ENCODE measurements around the gene CALML5. TPM values are rescaled to one million over a fixed set of nuclear protein-coding genes. Genes with fewer than 3 reads are reported as not detected.
A peak's percentile ranks its signal among the peaks of the same experiment; 100 is the strongest.

Gene CALML5
- total RNA-seq, 1 donor from 2014 or later = not detected

- peak overlapping the region; percentile 32 for H3K4me3 Mint-ChIP-seq (ENCODE audit: unreplicated experiment)
- H3K4me1 Mint-ChIP-seq (ENCODE audit: unreplicated experiment) = peaks cover 16% of the 10 kb centered on the region
- H3K9me3 Mint-ChIP-seq (ENCODE audit: unreplicated experiment) = no peaks in the 10 kb centered on the region
- H3K27me3 Mint-ChIP-seq (ENCODE audit: unreplicated experiment) = peaks cover 1% of the 10 kb centered on the region
- H3K36me3 Mint-ChIP-seq (ENCODE audit: low read depth, unreplicated experiment) = peaks cover 12% of the 10 kb centered on the region
- TF ChIP-seq CTCF (IDR thresholded peaks at IDR 0.05; ENCODE audit: unreplicated experiment) = no peak
- H3K27ac Mint-ChIP-seq (ENCODE audit: unreplicated experiment) = peak overlapping the region; percentile 87
- DNase-seq (ENCODE audit: low spot score) = no peak
Measured at GRCh38 chr10:5449823-5450222, 49.5 kb downstream of the CALML5 start.

- no peak for TF ChIP-seq CTCF (IDR thresholded peaks at IDR 0.05; ENCODE audit: unreplicated experiment)
- Mint-ChIP-seq H3K27ac (ENCODE audit: unreplicated experiment) (peak overlapping the region; percentile 37), H3K36me3 (ENCODE audit: low read depth, unreplicated experiment) (peaks cover 6% of the 10 kb centered on the region), H3K4me1 (ENCODE audit: unreplicated experiment) (peaks cover 21% of the 10 kb centered on the region), H3K9me3 (ENCODE audit: unreplicated experiment) (no peaks in the 10 kb centered on the region), H3K4me3 (ENCODE audit: unreplicated experiment) (no peak overlapping the region), H3K27me3 (ENCODE audit: unreplicated experiment) (peaks cover 1% of the 10 kb centered on the region)
- no peak for DNase-seq (ENCODE audit: low spot score)
Measured at GRCh38 chr10:5449227-5449626, 50.1 kb downstream of the CALML5 start.

Other genes starting within 250 kb of the CALML5 start
- not detected for gene UCN3, start 134.6 kb downstream of the CALML5 start, total RNA-seq (ENCODE audit: unreplicated experiment)
- not detected for gene TUBAL3, start 94.7 kb downstream of the CALML5 start, total RNA-seq (ENCODE audit: unreplicated experiment)
- 57.7 TPM for gene NET1, start 87.0 kb downstream of the CALML5 start, total RNA-seq (ENCODE audit: unreplicated experiment)
- gene CALML3, start 25.4 kb upstream of the CALML5 start, total RNA-seq (ENCODE audit: unreplicated experiment) = not detected
- 22.5 TPM for gene ASB13, start 167.0 kb upstream of the CALML5 start, total RNA-seq (ENCODE audit: unreplicated experiment)
- gene TASOR2, start 185.3 kb upstream of the CALML5 start, total RNA-seq (ENCODE audit: unreplicated experiment) = 49.1 TPM